Measurements from ENCODE around the gene MAGOH.

Gene MAGOH

DNA sequence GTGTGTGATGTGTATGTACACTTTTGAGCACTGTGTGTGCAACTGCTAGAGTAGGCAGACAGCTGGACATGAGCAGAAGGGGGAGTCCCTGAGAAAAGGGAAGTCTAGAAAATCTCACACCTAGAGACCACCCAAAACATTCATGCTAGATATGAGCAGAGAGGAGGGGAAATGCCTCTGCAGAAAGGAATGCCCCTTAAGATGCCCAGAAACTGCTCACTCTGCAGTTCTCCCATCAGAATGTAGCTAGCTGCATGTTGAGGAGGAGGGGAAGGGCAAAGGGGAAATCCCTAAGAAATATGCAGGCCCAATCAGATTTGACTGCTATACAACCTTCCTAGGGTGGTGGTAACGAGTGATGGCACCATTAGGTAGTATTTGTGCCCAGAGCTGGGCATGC is 31.8 kb upstream of the MAGOH start:
- no peak for DNase-seq

DNA sequence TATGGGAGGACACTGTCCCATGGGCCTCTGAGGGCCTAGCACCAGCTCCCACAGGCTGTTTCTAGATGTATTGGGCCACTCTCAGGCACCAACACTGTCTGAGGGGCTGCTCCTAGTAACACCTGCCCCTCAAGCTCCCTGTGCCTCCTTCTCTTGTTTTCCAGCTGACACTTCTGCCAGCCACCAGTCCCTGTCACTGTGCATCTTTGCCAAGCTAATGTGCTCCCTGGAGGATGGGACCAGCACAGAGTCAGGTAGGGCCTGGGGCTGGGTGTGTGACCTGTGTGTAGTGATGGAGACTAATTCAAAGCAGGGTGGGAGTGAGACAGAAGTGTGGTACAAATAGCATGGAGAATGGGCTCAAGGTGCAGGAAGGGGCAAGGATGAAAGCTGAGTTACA is 29.4 kb upstream of the MAGOH start:
- no peak for DNase-seq

DNA sequence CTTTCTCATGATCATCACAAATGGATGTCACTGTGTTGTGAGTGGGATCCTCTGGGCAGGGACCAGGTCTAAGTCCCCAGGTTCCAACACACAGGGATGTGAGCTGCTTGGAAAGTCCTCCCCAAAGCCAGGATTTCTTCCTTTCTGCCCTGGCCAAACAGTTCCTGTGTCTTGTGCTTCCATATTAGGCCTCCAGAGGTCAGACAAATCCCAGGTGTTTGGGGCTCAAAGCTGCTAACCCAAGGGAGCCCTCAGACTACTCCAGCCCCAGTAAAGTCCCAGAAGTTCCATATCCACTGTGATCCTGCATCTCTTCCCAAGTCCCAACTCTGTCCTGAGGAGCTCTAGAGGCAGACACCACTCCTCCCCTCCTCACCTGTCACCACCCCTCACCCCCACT is 27.7 kb upstream of the MAGOH start:
- DNase-seq: no peak

DNA sequence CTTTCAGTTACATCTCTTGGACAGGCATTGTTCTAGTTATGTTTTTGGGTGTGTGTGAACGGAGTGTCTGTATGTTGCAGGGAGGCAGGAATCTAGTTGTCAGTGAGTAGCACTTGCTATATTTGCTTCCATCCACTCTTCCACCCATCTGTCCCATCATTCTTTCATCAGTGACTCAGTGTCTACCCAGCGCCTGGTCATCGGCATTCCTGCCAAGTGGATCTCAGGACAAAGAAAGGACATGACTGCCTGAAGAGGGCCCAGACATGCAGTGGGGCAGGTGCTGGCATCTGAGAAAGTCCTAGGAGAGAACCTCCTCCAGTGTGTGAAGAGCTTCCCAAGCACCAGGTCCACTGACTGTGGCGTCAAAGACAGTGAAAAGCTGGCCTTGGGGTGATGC is 27.3 kb upstream of the MAGOH start:
- no peak for DNase-seq

DNA sequence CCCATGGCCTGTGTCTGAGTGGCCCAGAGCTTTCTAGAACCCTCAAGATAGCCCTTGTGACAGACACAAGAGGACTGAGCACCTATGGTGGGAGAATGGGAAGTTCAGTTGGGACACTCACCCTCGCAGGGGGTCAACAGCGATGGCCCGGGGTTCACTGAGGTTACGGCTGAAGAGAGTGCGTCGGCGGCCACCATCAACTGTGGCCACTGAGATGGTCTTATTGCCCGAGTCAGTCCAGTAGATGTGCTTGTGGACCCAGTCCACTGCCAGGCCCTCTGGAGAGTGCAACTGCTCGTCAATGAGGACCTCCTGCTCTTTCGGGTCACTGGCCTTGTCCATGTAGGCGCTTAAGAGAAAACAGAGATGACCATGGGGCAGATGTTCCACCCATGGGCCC is 25.7 kb upstream of the MAGOH start:
- DNase-seq: no peak

DNA sequence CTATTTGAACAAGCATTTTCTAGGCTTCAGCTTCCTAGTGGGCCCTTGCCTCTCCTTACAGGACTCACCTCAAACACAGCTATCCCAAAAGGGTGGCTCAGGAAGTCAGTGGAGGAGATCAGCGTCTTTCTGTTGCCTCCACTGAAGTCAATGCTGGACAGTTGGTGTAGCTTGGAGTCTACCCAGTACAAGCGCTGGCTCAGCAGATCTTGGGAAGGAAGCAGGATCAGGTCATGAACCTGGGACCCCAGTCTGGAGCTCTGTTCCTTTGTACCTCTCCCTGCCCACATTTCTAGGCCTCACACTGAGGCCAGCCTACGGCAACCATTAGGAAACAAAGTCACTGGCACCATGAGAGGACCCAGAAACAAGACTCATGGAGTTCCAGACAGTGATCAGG is 23.7 kb upstream of the MAGOH start:
- no peak for DNase-seq

DNA sequence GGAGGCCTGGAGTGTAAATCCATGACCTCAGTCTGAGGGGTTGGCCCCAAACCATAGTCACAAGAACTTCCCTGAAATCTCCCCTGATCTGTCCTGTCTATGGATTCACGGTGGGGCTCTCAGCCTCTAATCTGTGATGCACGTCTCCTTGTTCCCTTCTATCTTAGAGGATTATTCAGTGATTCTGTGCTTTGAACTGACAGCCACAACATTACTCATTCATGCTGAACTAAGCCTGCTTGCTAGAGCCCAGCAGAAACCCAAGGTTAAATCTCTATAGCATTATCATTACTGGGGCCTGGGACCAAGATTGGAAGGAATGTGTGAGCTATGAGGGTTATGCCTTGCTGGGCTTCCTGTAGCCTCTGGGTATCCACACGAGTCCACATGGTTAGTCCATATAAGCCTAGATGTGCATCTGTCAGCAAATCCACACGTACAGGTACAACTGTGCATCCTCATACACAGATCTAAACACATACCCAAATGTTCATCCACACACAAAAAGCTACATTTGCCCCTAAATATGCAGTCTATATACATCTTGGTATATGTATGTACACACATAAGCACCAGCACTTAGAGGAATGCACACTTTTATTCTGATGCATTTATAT is 22.4 kb upstream of the MAGOH start:
- no peak for DNase-seq

DNA sequence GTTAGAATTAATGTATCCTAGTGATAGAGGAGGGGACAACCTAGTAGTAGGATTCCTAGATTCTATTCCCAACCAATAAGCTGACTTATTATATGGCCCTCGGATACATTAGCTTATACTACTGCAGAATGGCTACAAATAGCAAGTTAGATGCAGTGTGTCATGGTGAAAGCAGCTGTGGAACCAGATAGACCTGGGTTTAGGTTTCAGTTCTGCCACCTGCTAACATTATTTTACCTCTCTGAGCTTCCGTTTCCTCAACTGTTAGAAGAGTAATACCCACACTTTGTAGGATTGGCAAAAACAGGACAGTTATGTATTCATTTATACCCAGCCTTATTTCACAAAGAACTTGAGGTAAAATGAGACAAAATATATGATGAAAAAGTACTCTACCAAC is 21.6 kb upstream of the MAGOH start:
- no peak for DNase-seq

DNA sequence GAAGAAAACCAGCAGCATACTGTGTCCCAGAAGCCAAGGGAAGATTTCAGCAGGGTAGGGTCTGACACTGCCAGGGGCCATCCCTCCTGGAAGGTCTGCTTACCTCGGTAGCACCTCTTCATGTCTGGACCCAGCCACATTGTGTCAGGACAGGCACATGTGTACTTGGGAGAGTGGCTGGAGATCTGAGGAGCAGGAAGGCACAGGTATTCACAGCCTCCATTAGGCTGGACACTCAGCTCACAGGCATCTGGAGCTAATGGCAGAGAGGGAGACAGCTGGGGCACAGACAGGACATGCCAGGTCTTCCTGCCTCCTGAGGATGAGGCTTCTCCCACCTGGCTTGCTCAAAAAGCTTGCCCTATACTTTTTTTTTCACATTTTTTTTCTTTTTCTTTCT is 19.9 kb upstream of the MAGOH start:
- no peak for DNase-seq

DNA sequence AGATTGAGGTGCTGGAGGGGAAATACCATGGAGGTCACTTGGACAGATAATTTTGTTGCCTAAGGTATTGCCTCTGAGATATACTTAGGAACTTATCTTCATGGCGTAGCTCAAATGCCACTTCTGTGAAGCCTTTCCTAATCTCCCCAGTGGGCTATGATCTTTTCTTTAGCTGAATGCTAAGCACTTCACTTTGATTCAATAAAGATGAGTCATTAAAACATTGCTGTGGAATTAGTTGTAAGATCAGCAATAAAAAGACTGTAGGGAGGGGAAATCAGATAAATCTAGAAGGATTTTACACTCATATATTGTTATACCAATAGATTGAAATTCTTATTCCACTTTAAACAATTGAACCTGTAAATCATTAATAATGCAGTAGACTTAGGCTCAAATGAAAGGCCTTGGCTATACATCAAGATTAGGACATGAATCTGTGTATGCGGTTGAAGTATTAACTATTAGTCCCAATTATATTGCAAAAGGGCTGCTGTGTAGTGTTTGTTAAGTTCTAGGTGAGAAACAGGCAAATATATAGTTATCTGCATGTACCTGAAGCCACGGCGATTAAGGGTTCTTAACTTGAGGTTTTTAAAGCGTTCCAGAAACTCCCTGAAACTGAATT is 19.2 kb upstream of the MAGOH start:
- DNase-seq: no peak

DNA sequence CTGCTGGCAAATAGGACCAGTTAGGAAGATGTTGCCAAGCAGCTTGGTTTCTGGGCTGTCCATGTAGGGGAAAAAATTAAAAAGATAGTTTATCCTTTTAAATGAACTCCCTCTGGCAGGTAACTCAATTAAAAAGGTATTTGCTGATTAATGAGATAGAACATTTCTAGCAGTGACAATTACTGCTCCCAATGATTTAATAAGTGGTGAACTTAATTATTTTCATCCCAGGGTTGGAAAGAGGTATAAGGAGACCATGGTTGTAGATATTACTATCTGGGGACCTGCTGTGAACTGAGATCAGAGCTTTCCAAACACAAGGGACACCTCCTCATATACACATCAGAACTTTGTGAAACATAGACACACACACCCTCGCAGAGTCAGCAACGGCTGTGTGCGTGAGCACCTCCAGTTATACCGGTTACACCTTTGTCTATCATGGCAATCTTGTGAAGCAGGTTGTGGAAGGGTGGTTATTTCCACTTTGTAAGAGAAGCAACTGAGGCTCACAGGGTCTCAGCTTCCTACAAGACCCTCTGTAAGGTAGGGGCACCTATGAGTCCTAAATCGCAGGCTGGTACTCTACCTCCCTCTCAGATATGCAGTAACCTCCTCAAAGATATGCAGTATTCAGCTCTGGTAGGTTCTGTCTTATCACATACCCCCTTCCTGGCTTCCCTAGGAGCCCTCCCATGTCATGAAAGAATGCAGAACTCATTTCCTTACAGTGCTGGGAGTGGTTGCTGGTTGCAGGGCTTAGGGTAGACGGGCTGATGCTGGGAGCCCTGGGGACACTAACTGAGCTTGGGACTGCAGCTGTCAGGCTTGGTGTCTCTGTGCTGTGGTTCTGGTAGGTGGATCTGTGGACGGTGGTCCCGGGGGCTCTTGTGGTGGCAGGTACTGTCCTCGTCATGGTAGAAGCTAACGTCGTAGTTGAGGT is 18.5 kb upstream of the MAGOH start:
- DNase-seq: no peak

DNA sequence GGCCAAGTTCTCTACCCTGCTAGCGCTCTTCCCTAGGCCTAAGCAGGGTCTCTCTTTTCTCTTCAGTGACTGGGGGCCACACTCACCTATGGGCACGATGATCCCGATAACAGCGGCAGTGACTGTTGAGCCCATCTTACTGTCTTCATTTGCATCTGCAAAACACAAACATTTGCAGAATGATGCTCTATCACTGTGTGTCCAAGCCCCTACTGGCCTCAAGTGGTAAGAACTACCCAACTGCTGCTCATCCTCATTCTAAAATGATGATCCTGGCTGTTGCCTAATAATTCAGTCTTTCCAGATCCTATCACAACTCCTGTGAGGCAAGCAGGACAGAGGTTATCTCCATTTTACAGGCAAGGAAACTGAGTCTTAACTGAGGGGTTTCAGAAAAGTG is 16.7 kb upstream of the MAGOH start:
- no peak for DNase-seq

DNA sequence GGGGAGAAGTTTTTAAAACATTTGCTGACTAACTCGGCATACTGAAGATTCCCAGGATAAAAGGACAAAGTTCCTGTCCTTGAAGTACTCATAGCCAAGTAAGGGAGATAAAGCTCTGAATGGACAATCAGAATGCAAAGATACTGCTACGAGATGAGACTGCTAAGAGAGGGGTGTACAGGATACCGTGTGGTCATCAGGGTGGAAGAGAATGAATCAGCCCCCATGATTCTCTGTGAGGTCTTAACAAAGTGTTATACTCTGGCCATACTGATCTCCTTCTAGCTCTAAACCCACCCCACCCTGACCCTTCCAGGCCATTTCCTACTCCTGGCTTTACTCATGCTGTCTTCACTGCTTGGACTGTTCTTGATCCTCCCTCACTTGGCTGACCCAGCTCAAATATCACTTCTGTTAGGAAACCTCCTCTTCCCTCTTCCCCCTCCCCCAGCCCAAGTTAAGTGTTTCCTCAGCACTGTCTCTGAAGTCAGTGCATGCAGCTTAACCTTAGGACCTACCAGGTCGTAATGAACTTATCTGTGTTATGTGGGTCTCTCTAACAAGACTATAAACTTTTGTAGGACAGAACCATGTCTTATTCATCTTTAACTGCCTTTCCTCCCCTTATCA is 15.8 kb upstream of the MAGOH start:
- no peak for DNase-seq

DNA sequence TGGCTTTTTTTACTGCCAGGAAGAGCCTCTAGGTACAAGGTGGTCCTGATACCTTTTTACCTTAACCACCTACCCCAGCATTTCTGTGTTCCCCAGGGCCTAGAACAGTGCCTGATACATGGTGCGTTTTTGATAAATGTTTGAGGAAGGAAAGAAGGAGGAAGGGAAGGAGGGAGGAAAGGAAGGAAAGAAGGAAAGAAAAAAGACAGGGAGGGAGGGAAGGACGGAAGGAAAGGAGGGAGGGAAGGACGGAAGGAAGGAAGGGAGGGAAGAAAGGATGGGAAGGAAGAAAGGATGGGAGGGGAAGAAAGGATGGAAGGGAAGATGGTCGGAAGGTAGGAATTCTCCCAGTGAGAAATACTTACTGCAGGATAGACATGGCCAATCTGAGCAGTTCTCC is 12.0 kb upstream of the MAGOH start:
- DNase-seq: no peak

DNA sequence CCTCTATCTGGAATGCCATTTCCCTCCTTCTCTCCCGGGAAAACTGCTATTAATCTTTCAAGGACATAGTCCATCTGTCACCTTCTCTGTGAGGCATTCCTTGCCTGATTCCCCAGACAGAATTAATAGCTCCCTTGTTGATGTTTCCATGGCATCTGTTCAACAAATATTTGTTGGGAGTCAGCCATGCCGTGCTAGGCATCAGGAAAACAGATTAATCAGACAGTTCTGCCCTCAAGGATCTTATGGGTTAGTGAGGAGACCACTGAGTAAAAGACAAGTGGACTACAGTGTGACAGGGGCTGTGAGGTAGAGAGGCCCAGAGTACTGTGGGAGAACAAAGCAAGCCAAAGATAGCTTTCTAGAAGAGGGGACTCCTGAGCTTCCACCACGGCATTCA is 11.4 kb upstream of the MAGOH start:
- DNase-seq: no peak

DNA sequence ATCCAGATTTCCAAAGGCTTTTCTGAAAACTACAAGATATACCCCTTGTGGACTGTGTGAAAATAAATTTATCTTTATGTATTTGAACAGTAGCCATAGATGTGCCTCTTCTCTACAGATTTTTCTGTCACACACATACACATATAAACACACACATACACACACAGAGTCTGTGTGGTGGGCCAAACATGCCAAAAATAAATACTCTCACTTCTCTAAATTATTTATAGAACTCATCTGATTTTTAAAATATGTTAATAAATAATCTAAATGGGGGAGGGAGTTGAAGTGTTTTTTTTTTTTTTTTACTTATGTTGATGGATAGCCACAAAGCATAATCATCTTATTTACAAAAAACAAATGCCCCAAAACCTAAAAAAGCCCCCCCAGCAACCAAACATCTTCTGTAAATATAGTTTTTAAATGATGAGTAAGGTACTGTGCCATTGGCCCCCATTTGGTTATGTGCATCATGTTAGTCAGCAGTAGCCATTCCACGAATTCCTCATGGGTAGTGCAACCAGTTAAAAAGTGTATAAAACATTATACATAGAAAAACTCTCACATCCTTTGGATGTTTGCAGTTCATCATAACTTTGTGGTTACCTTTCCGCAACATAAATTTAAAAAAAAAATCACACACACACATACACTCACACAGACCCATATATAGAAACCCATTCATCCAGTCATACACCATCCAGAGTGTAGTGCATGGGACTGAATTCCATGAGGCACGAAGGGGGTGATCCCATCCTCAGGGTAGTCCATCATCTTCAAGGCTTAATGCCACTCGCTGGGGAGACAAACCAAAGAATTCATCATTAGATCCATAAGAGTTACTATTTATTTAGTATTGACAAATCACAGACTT is 8.2 kb upstream of the MAGOH start:
- no peak for DNase-seq

DNA sequence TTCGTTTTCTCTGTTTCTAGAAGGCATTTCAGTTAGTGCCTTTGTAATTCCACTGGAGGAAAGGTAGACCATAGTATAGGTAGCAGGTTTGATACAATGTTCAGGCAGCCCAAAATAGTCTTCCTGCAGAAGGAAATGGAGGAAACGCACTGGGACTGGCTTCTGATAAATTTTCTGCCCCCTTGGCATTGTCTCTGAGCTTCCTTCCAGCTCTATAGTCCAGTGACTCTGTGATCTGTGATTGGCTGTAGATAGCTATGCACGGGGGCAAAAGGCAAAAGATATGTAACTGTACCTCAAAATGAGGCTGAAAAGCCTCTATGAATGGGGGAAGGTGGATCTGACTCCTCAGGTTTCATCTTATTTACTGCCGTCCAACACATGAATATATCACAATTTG is 5.8 kb upstream of the MAGOH start:
- DNase-seq: no peak

DNA sequence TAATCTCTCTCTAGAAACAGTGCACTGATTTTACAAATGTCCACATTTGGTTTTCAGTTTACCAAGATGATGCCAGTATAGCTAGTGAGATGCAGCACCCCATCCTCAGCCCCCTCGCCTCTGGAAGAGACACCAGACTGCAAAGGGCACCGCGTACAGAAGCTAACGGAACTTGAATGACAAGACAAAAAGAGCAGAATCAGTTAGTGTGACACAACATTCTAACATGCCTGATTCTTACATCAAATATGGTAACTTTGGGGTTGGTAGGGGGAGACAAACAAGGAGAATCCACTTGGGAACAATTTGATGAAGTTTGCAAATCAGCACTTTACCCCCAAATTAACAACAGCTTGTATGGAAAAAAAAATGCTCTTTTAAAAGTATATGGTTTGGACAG is 4.1 kb upstream of the MAGOH start:
- DNase-seq: no peak

DNA sequence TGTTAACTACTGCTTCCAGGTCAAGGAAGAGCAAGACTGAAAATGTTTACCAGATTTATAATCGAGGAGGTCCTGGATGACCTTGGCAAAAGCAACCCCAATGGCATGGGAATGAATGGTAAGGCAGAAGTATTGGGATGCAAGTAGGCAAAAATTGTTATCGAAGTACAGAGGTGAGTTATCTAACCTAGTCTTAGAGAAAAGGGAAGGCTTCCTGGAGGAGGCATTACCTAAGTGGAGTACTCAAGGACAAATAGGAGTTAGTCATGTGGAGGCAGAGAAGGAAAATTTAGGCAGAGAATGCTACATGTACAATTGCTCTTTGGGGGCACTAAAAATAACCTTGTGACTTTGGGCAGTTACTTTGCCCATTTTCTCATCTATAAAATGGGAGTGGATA is 3.5 kb upstream of the MAGOH start:
- DNase-seq: no peak

DNA sequence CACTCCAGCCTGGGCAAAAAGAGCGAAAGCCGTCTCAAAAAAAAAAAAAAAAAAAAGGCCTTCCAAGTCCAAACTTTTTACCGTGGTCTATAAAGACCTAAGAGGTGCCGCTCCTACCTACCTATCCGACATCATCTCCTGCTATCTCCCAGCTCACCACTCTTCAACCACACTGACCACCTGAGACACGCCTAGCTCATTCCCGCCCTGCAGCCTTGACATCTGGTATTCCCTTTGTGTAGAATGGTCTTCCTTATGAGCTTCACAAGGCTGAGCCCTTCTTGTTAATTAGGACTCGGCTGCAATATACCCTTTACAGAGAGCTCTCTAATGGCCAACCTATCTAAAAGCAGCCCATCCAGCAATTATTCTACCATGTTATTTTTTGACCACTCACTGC is 680 bp downstream of the MAGOH start:
- no peak for DNase-seq

DNA sequence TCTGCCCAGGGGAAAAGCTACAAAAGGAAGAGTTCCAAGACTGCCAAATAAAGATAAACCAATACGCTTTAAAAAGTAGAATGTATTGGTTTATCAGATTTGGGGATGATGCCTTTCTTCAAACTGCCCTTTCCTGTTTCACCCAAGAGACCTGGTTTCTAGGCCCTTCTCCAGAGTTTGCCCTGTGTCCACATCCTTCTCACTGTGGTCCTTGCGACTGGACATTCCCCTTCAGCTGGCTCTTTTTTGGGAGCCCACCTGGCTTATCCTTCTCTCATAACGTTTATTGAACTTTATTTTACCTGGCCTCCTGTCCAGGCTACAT is 17.4 kb downstream of the MAGOH start:
- DNase-seq: no peak

DNA sequence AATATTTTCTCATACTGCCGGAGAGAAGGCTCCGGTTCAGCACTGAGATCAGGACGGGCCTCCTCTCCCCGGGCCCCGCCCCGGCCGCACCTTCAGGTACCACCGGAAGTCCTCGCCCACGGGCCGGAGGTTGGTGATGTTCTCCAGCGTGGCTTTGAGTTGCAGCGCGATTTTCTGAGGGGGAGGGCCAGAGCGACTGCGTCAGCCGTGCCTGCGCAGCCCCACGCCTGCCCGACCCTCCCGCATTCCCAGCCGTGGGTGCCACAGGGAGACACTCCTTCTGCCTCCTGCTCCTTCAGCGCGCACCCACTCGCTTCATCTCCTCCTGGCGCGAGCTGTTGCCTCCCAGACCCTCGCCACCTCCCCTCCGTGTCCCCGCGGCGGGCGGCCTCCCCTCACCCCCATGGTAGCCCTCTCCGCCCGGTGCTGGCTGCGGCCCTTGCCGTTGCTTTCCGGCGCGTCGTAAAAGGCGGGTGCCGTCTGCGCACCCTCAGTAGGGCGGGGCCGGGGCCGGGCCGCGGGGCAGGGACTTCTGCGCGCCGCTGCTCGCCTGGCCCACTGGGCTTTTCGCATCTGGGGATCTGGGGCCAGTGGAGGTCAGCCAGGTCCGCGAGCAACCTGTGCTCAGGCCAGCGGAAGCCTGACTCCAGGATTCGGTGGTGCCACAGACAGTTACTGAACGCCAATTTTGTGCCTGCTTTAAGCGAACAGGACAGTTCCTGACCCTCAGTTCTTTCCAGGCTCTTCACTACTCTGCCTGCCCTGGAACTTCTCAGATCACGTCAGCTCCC is 18.0 kb downstream of the MAGOH start, which contains the start of gene CZIB:
CZIB (minus strand) TSS at position 464 of the 791 bp plus-strand sequence; CDS start at position 405, 59 bp downstream.
- DNase-seq: peak; percentile 59

Data from GF-D8 (cell line).